ENCODE data around the gene MAN1A2.

DNA sequence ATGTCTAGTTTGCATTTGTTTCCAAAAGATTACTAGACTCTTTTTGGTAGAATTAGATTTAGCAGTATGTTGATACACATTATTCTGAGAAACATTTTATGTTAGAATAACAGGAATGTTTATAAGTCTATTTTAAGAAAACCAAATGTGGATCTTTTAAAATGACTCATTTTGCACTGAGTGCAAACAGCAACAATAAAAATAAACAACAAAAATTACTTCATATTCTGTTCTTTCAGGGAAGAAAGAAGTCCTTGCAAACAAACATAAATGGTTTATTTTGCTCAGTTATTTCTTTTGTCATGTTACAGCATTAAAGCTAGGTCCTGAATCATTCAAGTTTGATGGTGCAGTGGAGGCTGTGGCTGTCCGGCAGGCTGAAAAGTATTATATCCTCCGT, 131.8 kb downstream of the MAN1A2 start:
- no peak for TF ChIP-seq ESRRA (IDR thresholded peaks at IDR 0.05; ENCODE audit: borderline replicate concordance, low read depth)
- TF ChIP-seq ZNF699 (CRISPR knock-in tag; IDR thresholded peaks at IDR 0.05; ENCODE audit: insufficient replicate concordance) = no peak
- TF ChIP-seq ZNF175 (CRISPR knock-in tag; IDR thresholded peaks at IDR 0.05; ENCODE audit: low read depth) = no peak
- TF ChIP-seq ZNF644 (tag; IDR thresholded peaks at IDR 0.05; ENCODE audit: low read depth) = no peak
- no peak for TF ChIP-seq ZNF121 (CRISPR knock-in tag; conservative IDR thresholded peaks at IDR 0.05)
- no peak for TF ChIP-seq ZNF766 (CRISPR knock-in tag; conservative IDR thresholded peaks at IDR 0.05)
- TF ChIP-seq EHMT2 (IDR thresholded peaks at IDR 0.05) = no peak
- TF ChIP-seq POLR2AphosphoS5 (IDR thresholded peaks at IDR 0.05; ENCODE audit: control insufficient read depth, insufficient read depth, low read depth, low read length) = no peak
- TF ChIP-seq GABPA (tag; conservative IDR thresholded peaks at IDR 0.05; ENCODE audit: low read depth) = no peak
- no peak for TF ChIP-seq POLR2A (conservative IDR thresholded peaks at IDR 0.05)

All from K562 (cell line).